Glutamatergic neuron (in vitro differentiated cells): Measurements from ENCODE around the gene CASP4. TPM values are rescaled to one million over a fixed set of nuclear protein-coding genes. Genes with fewer than 3 reads are reported as not detected.

Source experiments
- DNase-seq: peaks from one replicate; pipeline ENCODE4 v3.0.0; 2022
- H3K27ac Mint-ChIP-seq: one replicate; pipeline ENCODE4 v1.8.0; 2020; ENCODE audit warnings: mild to moderate bottlenecking, mixed read lengths, inconsistent platforms; ENCODE audit not compliant: unreplicated experiment
- H3K27me3 Mint-ChIP-seq: one replicate; pipeline ENCODE4 v1.8.0; 2020; ENCODE audit warnings: mild to moderate bottlenecking, moderate library complexity, mixed read lengths, inconsistent platforms; ENCODE audit not compliant: unreplicated experiment
- H3K36me3 Mint-ChIP-seq: one replicate; pipeline ENCODE4 v1.8.0; 2020; ENCODE audit warnings: mild to moderate bottlenecking, mixed read lengths, inconsistent platforms; ENCODE audit not compliant: unreplicated experiment
- H3K4me1 Mint-ChIP-seq: one replicate; pipeline ENCODE4 v1.8.0; 2020; ENCODE audit warnings: mild to moderate bottlenecking, low read depth, mixed read lengths, inconsistent platforms; ENCODE audit not compliant: unreplicated experiment
- H3K4me3 Mint-ChIP-seq: one replicate; pipeline ENCODE4 v1.8.0; 2020; ENCODE audit warnings: mild to moderate bottlenecking, mixed read lengths, inconsistent platforms; ENCODE audit not compliant: unreplicated experiment
- H3K9me3 Mint-ChIP-seq: one replicate; pipeline ENCODE4 v1.8.0; 2020; ENCODE audit warnings: mild to moderate bottlenecking, moderate library complexity, mixed read lengths, inconsistent platforms; ENCODE audit not compliant: unreplicated experiment
- CTCF ChIP-seq: fragments of 200-600 bp; sonication (generic); IDR thresholded peaks from one replicate; pipeline ENCODE4 v1.5.0; 2021; ENCODE audit not compliant: partially characterized antibody, unreplicated experiment
- total RNA-seq: library from RNA; stranded (reverse); fragmentation: NEBNext Ultra II Directional; extraction: Animal tissue kit (Norgen Biotek cat#: 25700); gene quantifications from one replicate; pipeline ENCODE4 v1.2.1, GENCODE V29; 2021; ENCODE audit not compliant: unreplicated experiment

Gene CASP4
- total RNA-seq, 1 donor from 2014 or later: not detected

GRCh38 chr11:104964247-104964646, 4.1 kb downstream of the CASP4 start:
- no peaks in the 10 kb centered on the region for H3K36me3 Mint-ChIP-seq
- DNase-seq: no peak
- no peaks in the 10 kb centered on the region for H3K27me3 Mint-ChIP-seq
- no peaks in the 10 kb centered on the region for H3K4me1 Mint-ChIP-seq
- no peak overlapping the region for H3K27ac Mint-ChIP-seq
- no peak overlapping the region for H3K4me3 Mint-ChIP-seq
- TF ChIP-seq CTCF: no peak
- H3K9me3 Mint-ChIP-seq: peaks cover 4% of the 10 kb centered on the region

DNA sequence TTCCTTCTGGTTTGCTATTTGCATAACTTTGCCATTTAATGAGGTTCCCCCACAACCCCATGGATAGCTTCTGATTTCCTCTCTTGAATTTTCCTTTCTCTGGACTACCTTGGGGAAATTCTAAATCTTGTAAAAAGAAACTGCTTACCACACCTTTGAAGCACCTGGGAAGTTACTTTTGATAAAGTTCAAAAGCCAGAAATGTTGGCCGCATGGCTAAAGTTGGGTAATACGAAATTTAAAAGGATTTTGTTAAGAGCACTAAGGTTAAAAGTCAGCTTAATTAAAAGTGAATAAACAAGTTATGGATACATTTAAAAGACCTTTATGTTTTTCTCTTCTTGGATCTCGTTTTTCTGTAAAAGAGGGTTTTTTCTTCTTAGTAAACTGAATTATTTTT, 5.5 kb downstream of the CASP4 start:
- Mint-ChIP-seq H3K27me3 (no peaks in the 10 kb centered on the region), H3K36me3 (no peaks in the 10 kb centered on the region), H3K4me1 (no peaks in the 10 kb centered on the region), H3K27ac (no peak overlapping the region), H3K9me3 (peaks cover 4% of the 10 kb centered on the region), H3K4me3 (no peak overlapping the region)
- TF ChIP-seq CTCF: no peak
- no peak for DNase-seq

- Mint-ChIP-seq H3K4me1 (no peaks in the 10 kb centered on the region), H3K4me3 (no peak overlapping the region), H3K36me3 (no peaks in the 10 kb centered on the region), H3K27me3 (no peaks in the 10 kb centered on the region), H3K9me3 (no peaks in the 10 kb centered on the region), H3K27ac (no peak overlapping the region)
- no peak for TF ChIP-seq CTCF
- no peak for DNase-seq
Measured at GRCh38 chr11:104957280-104957679, 11.1 kb downstream of the CASP4 start.

DNA sequence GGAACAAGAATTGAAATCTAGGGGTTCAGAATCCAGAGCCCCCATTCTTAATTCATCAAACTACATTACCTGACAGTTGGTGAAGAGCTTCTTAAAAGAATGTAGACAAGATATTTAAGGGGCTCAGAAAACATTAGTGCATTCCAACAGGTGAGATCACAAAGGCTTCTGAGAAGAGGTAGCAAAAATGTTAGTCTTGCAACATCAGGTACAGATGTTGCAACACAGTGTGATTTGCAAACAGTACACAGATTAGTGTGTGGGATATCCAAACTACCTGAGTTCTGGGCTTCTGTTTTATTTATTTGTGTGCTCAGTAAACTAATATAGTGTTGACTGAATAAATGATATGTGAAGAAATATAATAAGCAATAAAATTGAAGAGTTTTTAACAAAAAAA, 11.8 kb downstream of the CASP4 start:
- Mint-ChIP-seq H3K4me3 (no peak overlapping the region), H3K9me3 (no peaks in the 10 kb centered on the region), H3K27me3 (no peaks in the 10 kb centered on the region), H3K36me3 (no peaks in the 10 kb centered on the region), H3K27ac (no peak overlapping the region), H3K4me1 (no peaks in the 10 kb centered on the region)
- no peak for TF ChIP-seq CTCF
- DNase-seq: no peak

GRCh38 chr11:104946907-104947306, 21.5 kb downstream of the CASP4 start:
- H3K27me3 Mint-ChIP-seq: peaks cover 2% of the 10 kb centered on the region
- no peaks in the 10 kb centered on the region for H3K4me1 Mint-ChIP-seq
- no peak for DNase-seq
- TF ChIP-seq CTCF: peak; percentile 61
- H3K27ac Mint-ChIP-seq: no peak overlapping the region
- H3K36me3 Mint-ChIP-seq: no peaks in the 10 kb centered on the region
- no peak overlapping the region for H3K4me3 Mint-ChIP-seq
- no peaks in the 10 kb centered on the region for H3K9me3 Mint-ChIP-seq
